Astrocyte (in vitro differentiated cells and primary cell): Measurements from ENCODE around the gene CCSER1. TPM values are rescaled to one million over a fixed set of nuclear protein-coding genes. Genes with fewer than 3 reads are reported as not detected.
"Not testable (repeated sequence)": the region's sequence is repeated elsewhere in the genome, so short reads cannot be mapped to it uniquely, and the experiment has no call there.

Experiments used
- DNase-seq: peaks from one replicate; pipeline ENCODE4 v3.0.0-alpha.2; 2010; ENCODE audit warnings: low read depth
- FAIRE-seq: peaks from 2 replicates; lab custom pipeline; 2011; peaks lifted over from hg19 to GRCh38; lab: Jason Lieb, UNC
- H2AFZ ChIP-seq: 2 replicates; pipeline ENCODE4 v1.6.0; 2012; ENCODE audit warnings: low read depth, low read length, inconsistent platforms
- H3K27ac ChIP-seq: 2 replicates; pipeline ENCODE4 v1.5.1; 2011; ENCODE audit warnings: low read depth, low read length, inconsistent platforms
- H3K27me3 ChIP-seq: 2 replicates; pipeline ENCODE4 v1.6.0; 2011; ENCODE audit warnings: low read length, inconsistent platforms; ENCODE audit not compliant: insufficient read depth
- H3K36me3 ChIP-seq: 2 replicates; pipeline ENCODE4 v1.5.1; 2011; ENCODE audit warnings: low read length, inconsistent platforms; ENCODE audit not compliant: insufficient read depth
- H3K4me1 ChIP-seq: 2 replicates; pipeline ENCODE4 v1.5.1; 2011; ENCODE audit warnings: low read length, inconsistent platforms; ENCODE audit not compliant: insufficient read depth
- H3K4me2 ChIP-seq: 2 replicates; pipeline ENCODE4 v1.6.0; 2012; ENCODE audit warnings: low read length, inconsistent platforms
- H3K4me3 ChIP-seq: 2 replicates; pipeline ENCODE4 v1.5.1; 2011; ENCODE audit warnings: low read depth, mild to moderate bottlenecking, low read length, inconsistent platforms; ENCODE audit not compliant: insufficient read depth
- H3K79me2 ChIP-seq: 2 replicates; pipeline ENCODE4 v1.6.0; 2012; ENCODE audit warnings: mild to moderate bottlenecking, low read length, inconsistent platforms; ENCODE audit not compliant: insufficient read depth
- H3K9ac ChIP-seq: 2 replicates; pipeline ENCODE4 v1.6.0; 2012; ENCODE audit warnings: mild to moderate bottlenecking, low read length, inconsistent platforms
- H3K9me3 ChIP-seq: 2 replicates; pipeline ENCODE4 v1.5.1; 2012; ENCODE audit warnings: low read depth, mild to moderate bottlenecking, low read length, inconsistent platforms; ENCODE audit not compliant: insufficient read depth
- H4K20me1 ChIP-seq: 2 replicates; pipeline ENCODE4 v1.6.0; 2012; ENCODE audit warnings: low read length, inconsistent platforms; ENCODE audit not compliant: insufficient read depth
- H3K27ac Mint-ChIP-seq: one replicate; pipeline ENCODE4 v1.8.0; 2021; ENCODE audit warnings: mild to moderate bottlenecking, mixed read lengths; ENCODE audit not compliant: unreplicated experiment
- H3K27me3 Mint-ChIP-seq: one replicate; pipeline ENCODE4 v1.8.0; 2021; ENCODE audit warnings: low read depth, mixed read lengths; ENCODE audit not compliant: unreplicated experiment
- H3K36me3 Mint-ChIP-seq: one replicate; pipeline ENCODE4 v1.8.0; 2021; ENCODE audit warnings: low read depth, mixed read lengths; ENCODE audit not compliant: unreplicated experiment
- H3K4me1 Mint-ChIP-seq: one replicate; pipeline ENCODE4 v1.8.0; 2021; ENCODE audit warnings: low read depth, mixed read lengths; ENCODE audit not compliant: unreplicated experiment
- H3K4me3 Mint-ChIP-seq: one replicate; pipeline ENCODE4 v1.8.0; 2021; ENCODE audit warnings: mild to moderate bottlenecking, moderate library complexity, mixed read lengths; ENCODE audit not compliant: unreplicated experiment
- H3K9me3 Mint-ChIP-seq: one replicate; pipeline ENCODE4 v1.8.0; 2021; ENCODE audit warnings: mild to moderate bottlenecking, mixed read lengths; ENCODE audit not compliant: unreplicated experiment
- CTCF ChIP-seq: IDR thresholded peaks from 2 replicates; pipeline ENCODE4 v1.5.1; 2011; ENCODE audit warnings: low read depth, mild to moderate bottlenecking, inconsistent platforms, low read length, moderate library complexity; ENCODE audit not compliant: insufficient read depth
- EZH2 ChIP-seq: IDR thresholded peaks from 2 replicates; pipeline ENCODE4 v1.6.1; 2012; ENCODE audit warnings: mild to moderate bottlenecking, low read length, inconsistent platforms; ENCODE audit not compliant: insufficient read depth
- total RNA-seq: library from RNA; stranded (reverse); gene quantifications from 2 replicates; pipeline ENCODE4 v1.2.1, GENCODE V29; 2021

The CCSER1 gene
- total RNA-seq, 1 donor from 2014 or later: 2.2 TPM

DNA sequence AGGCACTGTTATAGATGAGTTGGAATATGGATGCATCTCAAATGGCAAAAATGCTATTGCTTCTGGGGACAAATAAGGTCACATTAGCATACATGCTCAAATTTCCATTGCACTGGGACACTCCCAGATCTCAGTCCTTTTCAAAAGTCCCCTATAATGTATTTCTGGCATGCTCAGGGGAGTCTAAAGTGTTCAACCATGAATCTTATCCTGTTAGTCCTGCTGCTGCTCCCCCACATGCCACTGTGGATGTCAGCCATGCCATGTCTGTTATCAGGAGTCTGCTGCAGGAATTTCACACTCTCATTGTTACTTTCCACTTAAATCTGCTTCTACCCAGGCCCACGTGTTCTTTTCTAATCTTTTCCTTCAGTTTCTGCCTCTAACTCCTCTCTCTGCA is 1000.6 kb downstream of the CCSER1 start:
- FAIRE-seq (no peak), DNase-seq (no peak)
- H3K27ac Mint-ChIP-seq: no peak overlapping the region

GRCh38 chr4:91128519-91128918 is 1001.3 kb downstream of the CCSER1 start:
- TF ChIP-seq CTCF (no peak), EZH2 (no peak)
- Histone ChIP-seq H3K4me1 (no peaks in the 10 kb centered on the region), H3K27me3 (no peaks in the 10 kb centered on the region), H4K20me1 (no peaks in the 10 kb centered on the region), H3K9me3 (no peaks in the 10 kb centered on the region), H3K4me2 (no peak overlapping the region), H3K36me3 (no peaks in the 10 kb centered on the region), H3K79me2 (no peaks in the 10 kb centered on the region), H2AFZ (no peak overlapping the region), H3K27ac (no peak overlapping the region), H3K4me3 (no peak overlapping the region), H3K9ac (no peak overlapping the region)
- H3K9me3 Mint-ChIP-seq: no peaks in the 10 kb centered on the region
- FAIRE-seq: no peak
- no peak overlapping the region for H3K4me3 Mint-ChIP-seq
- no peaks in the 10 kb centered on the region for H3K4me1 Mint-ChIP-seq
- no peak overlapping the region for H3K27ac Mint-ChIP-seq
- no peaks in the 10 kb centered on the region for H3K36me3 Mint-ChIP-seq
- no peak for DNase-seq
- no peaks in the 10 kb centered on the region for H3K27me3 Mint-ChIP-seq

More for the DNA sequence above, 1000.6 kb downstream of the CCSER1 start:
- no peaks in the 10 kb centered on the region for H3K9me3 ChIP-seq
- no peak overlapping the region for H3K4me3 ChIP-seq
- Mint-ChIP-seq H3K27me3 (no peaks in the 10 kb centered on the region), H3K4me3 (no peak overlapping the region), H3K36me3 (no peaks in the 10 kb centered on the region), H3K4me1 (no peaks in the 10 kb centered on the region), H3K9me3 (no peaks in the 10 kb centered on the region)
- H3K36me3 ChIP-seq: no peaks in the 10 kb centered on the region
- H3K79me2 ChIP-seq: no peaks in the 10 kb centered on the region
- H3K27ac ChIP-seq: no peak overlapping the region
- H3K4me1 ChIP-seq: no peaks in the 10 kb centered on the region
- TF ChIP-seq EZH2 (no peak), CTCF (no peak)
- H4K20me1 ChIP-seq: no peaks in the 10 kb centered on the region
- no peak overlapping the region for H2AFZ ChIP-seq
- no peak overlapping the region for H3K4me2 ChIP-seq
- no peak overlapping the region for H3K9ac ChIP-seq
- no peaks in the 10 kb centered on the region for H3K27me3 ChIP-seq

DNA sequence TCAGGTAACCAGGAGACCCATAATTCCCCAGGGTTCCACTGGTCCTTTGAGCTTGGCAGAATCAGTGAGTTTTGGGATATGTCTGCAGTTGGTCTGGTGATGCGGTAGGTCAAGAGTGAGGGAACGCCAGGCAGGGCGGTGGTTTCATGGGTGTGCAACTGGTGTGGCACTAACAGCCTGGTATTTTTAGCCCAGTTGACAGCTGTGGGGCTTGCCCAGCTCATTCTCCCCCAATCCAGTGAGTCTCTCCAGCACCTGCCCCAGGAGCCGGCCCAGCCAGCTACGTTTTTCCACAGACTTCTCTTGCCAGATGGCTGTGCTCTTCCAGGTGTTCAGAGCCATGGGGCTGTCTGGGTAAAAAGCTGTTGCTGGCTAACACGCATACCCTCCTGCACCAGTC is 1019.9 kb downstream of the CCSER1 start:
- DNase-seq: no peak
- H3K27ac Mint-ChIP-seq: no peak overlapping the region

GRCh38 chr4:91154041-91154440 is 1026.8 kb downstream of the CCSER1 start:
- H3K36me3 Mint-ChIP-seq, H3K27ac ChIP-seq, H3K9me3 ChIP-seq, H3K79me2 ChIP-seq, H3K36me3 ChIP-seq, DNase-seq, FAIRE-seq, H3K27ac Mint-ChIP-seq, H3K4me1 ChIP-seq, H4K20me1 ChIP-seq, H3K4me1 Mint-ChIP-seq, H3K9ac ChIP-seq, H3K4me2 ChIP-seq, H3K27me3 ChIP-seq, H3K27me3 Mint-ChIP-seq, H2AFZ ChIP-seq, H3K4me3 Mint-ChIP-seq, H3K4me3 ChIP-seq: not testable (repeated sequence)
- peaks cover 14% of the 10 kb centered on the region for H3K9me3 Mint-ChIP-seq

More for the DNA sequence above, 1019.9 kb downstream of the CCSER1 start:
- Histone ChIP-seq H3K27me3 (no peaks in the 10 kb centered on the region), H3K9me3 (no peaks in the 10 kb centered on the region), H3K4me3 (no peak overlapping the region), H3K4me2 (no peak overlapping the region), H3K79me2 (no peaks in the 10 kb centered on the region), H3K36me3 (no peaks in the 10 kb centered on the region), H3K27ac (no peak overlapping the region), H3K9ac (no peak overlapping the region), H3K4me1 (no peaks in the 10 kb centered on the region), H4K20me1 (no peaks in the 10 kb centered on the region), H2AFZ (no peak overlapping the region)
- H3K27me3 Mint-ChIP-seq: no peaks in the 10 kb centered on the region
- H3K4me3 Mint-ChIP-seq: no peak overlapping the region
- no peaks in the 10 kb centered on the region for H3K4me1 Mint-ChIP-seq
- H3K36me3 Mint-ChIP-seq: no peaks in the 10 kb centered on the region
- peaks cover 11% of the 10 kb centered on the region for H3K9me3 Mint-ChIP-seq
- TF ChIP-seq CTCF (no peak), EZH2 (no peak)
- FAIRE-seq: no peak
